ENCODE data around the gene XPR1.

- TF ChIP-seq CTCF (conservative IDR thresholded peaks at IDR 0.05) (no peak), EZH2 (IDR thresholded peaks at IDR 0.05; ENCODE audit: low read depth) (no peak)
Observed at GRCh38 chr1:180849031-180849775, 217.4 kb downstream of the XPR1 start.

Data from PC-9 (cell line).